Gastroesophageal sphincter (tissue), 4 donors: Measurements from ENCODE around the gene UBXN4. TPM values are rescaled to one million over a fixed set of nuclear protein-coding genes. Genes with fewer than 3 reads are reported as not detected.
"Not testable (repeated sequence)": the region's sequence is repeated elsewhere in the genome, so short reads cannot be mapped to it uniquely, and the experiment has no call there.

Experiments
- ATAC-seq: fragments of 150-250 bp; one replicate; pipeline ENCODE4 v1.9.1; 2016; ENCODE audit warnings: mild to moderate bottlenecking, moderate library complexity
- H3K27ac ChIP-seq, 4 donors: fragments of 200-600 bp; sonication (generic) in 3 of 4; 1 replicate in 3 of 4; 2 replicates in 1 of 4; pipeline ENCODE4 v1.5.1; 2016 to 2019
- H3K27me3 ChIP-seq: fragments of 200-600 bp; sonication (generic); one replicate; pipeline ENCODE4 v1.5.1; 2019
- H3K36me3 ChIP-seq, 2 donors: fragments of 200-600 bp; sonication (generic); one replicate each; pipeline ENCODE4 v1.5.1; 2019; ENCODE audit warnings: control low read depth in 1 of 2
- H3K4me1 ChIP-seq, 3 donors: fragments of 200-600 bp; sonication (generic); 1 replicate in 2 of 3; 2 replicates in 1 of 3; pipeline ENCODE4 v1.5.1; 2016 to 2019; ENCODE audit warnings: control low read depth in 2 of 3
- H3K4me3 ChIP-seq, 2 donors: fragments of 200-600 bp; sonication (generic); one replicate each; pipeline ENCODE4 v1.5.1; 2019; ENCODE audit warnings: mild to moderate bottlenecking in 1 of 2, moderate library complexity in 1 of 2
- H3K9me3 ChIP-seq, 3 donors: fragments of 200-600 bp; sonication (generic); one replicate each; pipeline ENCODE4 v1.5.1; 2017 to 2019; ENCODE audit warnings: control low read depth in 2 of 3
- CTCF ChIP-seq, 4 experiments: fragments of 200-600 bp in 2 of 4; fragments of 450-650 bp in 2 of 4; sonication (generic) in 1 of 4; IDR thresholded peaks; one replicate each; pipeline ENCODE4 v1.5.1; 2017 to 2019; ENCODE audit warnings: antibody characterized with exemption in 4 of 4, mild to moderate bottlenecking in 2 of 4, moderate library complexity in 2 of 4
- EP300 ChIP-seq: sonication (generic); formaldehyde crosslinking; IDR thresholded peaks from one replicate; pipeline ENCODE4 v1.6.1; 2017; ENCODE audit warnings: antibody characterized with exemption, mild to moderate bottlenecking
- POLR2A ChIP-seq, 2 donors: fragments of 450-650 bp; IDR thresholded peaks; one replicate each; pipeline ENCODE4 v1.6.1; 2017; ENCODE audit warnings: antibody characterized with exemption in 2 of 2, mild to moderate bottlenecking in 2 of 2, moderate library complexity in 1 of 2
- POLR2AphosphoS5 ChIP-seq: sonication (generic); formaldehyde crosslinking; IDR thresholded peaks from one replicate; pipeline ENCODE4 v1.6.1; 2017; ENCODE audit warnings: antibody characterized with exemption
- WGBS, 2 donors: methylation state at CpG; one replicate each; pipeline ENCODE4 v1.1.5; 2018; ENCODE audit warnings: low coverage in 1 of 2; 5-methylcytosine and 5-hydroxymethylcytosine counted together
- total RNA-seq, 4 donors: library from RNA; depleted of rRNA; stranded (reverse); fragments of >200 nt; gene quantifications; one replicate each; pipeline ENCODE4 v1.1.0, GENCODE V29; 2016

UBXN4 gene
- total RNA-seq, 4 donors from 2014 or later: 41.0 to 75.6 (median 59.9) TPM

DNA sequence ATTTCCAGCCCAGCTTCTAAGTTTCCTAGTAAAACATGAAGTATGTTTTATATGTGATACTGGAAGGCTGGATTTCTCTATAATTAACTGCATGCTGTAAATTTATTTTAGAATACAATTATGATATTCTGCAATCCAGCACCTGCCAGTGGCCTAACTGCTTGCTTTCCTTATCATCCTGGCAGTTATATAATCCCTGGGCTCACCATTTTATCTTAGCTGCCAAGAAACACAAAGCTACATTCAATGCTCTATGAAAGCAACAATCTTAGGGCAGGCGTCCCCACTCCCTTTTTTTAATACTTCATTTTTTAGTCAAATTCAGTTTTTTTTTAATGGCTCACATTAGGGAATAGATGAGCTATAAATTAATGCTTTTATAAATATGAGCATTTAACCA, 38.4 kb upstream of the UBXN4 start:
- Histone ChIP-seq H3K36me3 (no peaks in the 10 kb centered on the region), H3K27ac (no peak overlapping the region), H3K4me3 (no peak overlapping the region), H3K9me3 (no peaks in the 10 kb centered on the region), H3K4me1 (no peaks in the 10 kb centered on the region), H3K27me3 (no peaks in the 10 kb centered on the region)
- WGBS, 2 donors: 25 to 38% methylated on average over 1 of the region's 1 CpG
- no peak for ATAC-seq
- TF ChIP-seq POLR2A (IDR thresholded peaks at IDR 0.05) (no peak), CTCF (IDR thresholded peaks at IDR 0.05) (no peak), POLR2AphosphoS5 (no peak), EP300 (no peak)

- H3K9me3 ChIP-seq, H3K4me1 ChIP-seq, H3K27ac ChIP-seq, ATAC-seq, H3K27me3 ChIP-seq, H3K36me3 ChIP-seq, H3K4me3 ChIP-seq: not testable (repeated sequence)
- WGBS, 2 donors: 97% methylated on average over 4 of the region's 5 CpGs; no CpG with 5 or more reads in 1 of the 2 donors
Measured at GRCh38 chr2:135704075-135704474, 37.6 kb upstream of the UBXN4 start.

DNA sequence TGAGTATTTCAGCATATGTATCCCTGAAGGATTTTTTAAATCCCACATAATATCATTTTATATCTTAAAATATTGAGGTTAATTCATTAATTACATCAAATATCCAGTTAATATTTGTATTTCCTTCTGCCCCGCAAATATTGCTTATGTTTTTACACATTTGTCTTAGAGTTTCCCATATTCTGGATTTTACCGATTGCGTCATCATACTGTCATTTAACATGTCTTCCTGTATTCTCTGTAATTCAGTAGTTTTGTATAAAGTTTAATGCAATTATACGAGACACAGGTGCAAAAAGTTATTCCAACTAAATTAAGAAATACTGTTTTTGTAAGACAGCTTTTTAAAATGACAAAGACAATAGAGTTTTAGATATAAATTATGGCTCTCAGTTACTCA, 33.5 kb upstream of the UBXN4 start:
- TF ChIP-seq CTCF (IDR thresholded peaks at IDR 0.05) (no peak), POLR2AphosphoS5 (no peak), POLR2A (IDR thresholded peaks at IDR 0.05) (no peak)
- no peak overlapping the region for H3K4me3 ChIP-seq
- 84 to 94% methylated on average over 4 of the region's 4 CpGs for WGBS, 2 donors
- peaks cover 0 to 4% of the 10 kb centered on the region in 2 donors for H3K36me3 ChIP-seq
- H3K4me1 ChIP-seq: no peaks in the 10 kb centered on the region
- no peak for ATAC-seq
- no peaks in the 10 kb centered on the region for H3K9me3 ChIP-seq
- no peak overlapping the region for H3K27ac ChIP-seq
- H3K27me3 ChIP-seq: no peaks in the 10 kb centered on the region

DNA sequence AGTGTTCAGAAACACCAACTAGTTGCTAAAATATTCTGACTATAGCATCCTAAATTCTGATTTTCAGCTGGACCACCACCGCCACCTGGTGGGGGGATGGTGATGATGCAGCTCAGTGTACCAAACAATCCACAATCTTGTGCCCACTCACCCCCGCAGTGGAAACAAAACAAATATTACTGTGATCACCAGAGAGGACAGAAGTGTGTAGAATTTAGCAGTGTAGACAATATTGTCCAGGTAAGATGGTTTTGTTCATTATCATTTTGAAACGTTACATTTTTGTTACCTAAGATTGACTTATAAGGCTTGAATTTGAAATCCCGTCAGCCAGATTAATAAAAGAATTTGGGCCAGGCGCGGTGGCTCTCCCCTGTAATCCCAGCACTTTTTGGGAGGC, 31.7 kb upstream of the UBXN4 start:
- peaks cover 0 to 8% of the 10 kb centered on the region in 2 donors for H3K36me3 ChIP-seq
- no peak for ATAC-seq
- WGBS, 2 donors: 38 to 61% methylated on average over 5 to 6 of the region's 6 CpGs
- no peak overlapping the region for H3K27ac ChIP-seq
- no peak overlapping the region for H3K4me3 ChIP-seq
- no peaks in the 10 kb centered on the region for H3K9me3 ChIP-seq
- no peaks in the 10 kb centered on the region for H3K27me3 ChIP-seq
- TF ChIP-seq POLR2A (IDR thresholded peaks at IDR 0.05): no peak
- peak; percentile 73 to 95 (median 88) for TF ChIP-seq CTCF (IDR thresholded peaks at IDR 0.05)
- no peak for TF ChIP-seq POLR2AphosphoS5
- no peaks in the 10 kb centered on the region for H3K4me1 ChIP-seq

- H3K4me3 ChIP-seq, H3K9me3 ChIP-seq, ATAC-seq, H3K27ac ChIP-seq, H3K27me3 ChIP-seq, H3K4me1 ChIP-seq: not testable (repeated sequence)
- peaks cover 0 to 50% of the 10 kb centered on the region in 2 donors for H3K36me3 ChIP-seq
- 90 to 93% methylated on average over 4 to 5 of the region's 9 CpGs for WGBS, 2 donors
Measured at GRCh38 chr2:135715086-135715485, 26.6 kb upstream of the UBXN4 start.

GRCh38 chr2:135728064-135728743, 13.5 kb upstream of the UBXN4 start:
- H3K27me3 ChIP-seq: no peaks in the 10 kb centered on the region
- H3K4me3 ChIP-seq: no peak overlapping the region
- H3K36me3 ChIP-seq: peaks cover 0 to 19% of the 10 kb centered on the region in 2 donors
- no peak for TF ChIP-seq EP300
- TF ChIP-seq POLR2AphosphoS5: no peak
- no peak for ATAC-seq
- H3K9me3 ChIP-seq: no peaks in the 10 kb centered on the region
- 80 to 100% methylated on average over 2 of the region's 2 CpGs for WGBS, 2 donors
- no peaks in the 10 kb centered on the region for H3K4me1 ChIP-seq
- no peak overlapping the region for H3K27ac ChIP-seq
